ENCODE data around the gene GUCD1. TPM values are rescaled to one million over a fixed set of nuclear protein-coding genes. Genes with fewer than 3 reads are reported as not detected.

Gene GUCD1
- total and polyA plus RNA-seq, 2 of the 13 experiments (the other 11 are each of a cell fraction or from before 2014, with no cell fraction given), result 128 to 245 TPM

GRCh38 chr22:24525416-24526037, 29.4 kb downstream of the GUCD1 start (continued):
- TF ChIP-seq ZMAT5 (CRISPR knock-in tag; IDR thresholded peaks at IDR 0.05; ENCODE audit: borderline replicate concordance, low read depth) (no peak), PLRG1 (conservative IDR thresholded peaks at IDR 0.05) (no peak), TEAD2 (CRISPR knock-in tag; IDR thresholded peaks at IDR 0.05) (no peak), HOXD1 (CRISPR knock-in tag; IDR thresholded peaks at IDR 0.05) (no peak), NCOA5 (CRISPR knock-in tag; IDR thresholded peaks at IDR 0.05) (no peak), ZNF576 (CRISPR knock-in tag; IDR thresholded peaks at IDR 0.05) (no peak), TSC22D2 (CRISPR knock-in tag; IDR thresholded peaks at IDR 0.05; ENCODE audit: borderline replicate concordance) (no peak), ZBTB7B (CRISPR knock-in tag; IDR thresholded peaks at IDR 0.05) (peak; percentile 64; the same call in 1 of the 2 replicates), MTA1 (CRISPR knock-in tag; IDR thresholded peaks at IDR 0.05; ENCODE audit: borderline replicate concordance) (0 out of 2 replicates have a peak, but pooled peaks have one; percentile 20), TFAP4 (IDR thresholded peaks at IDR 0.05; ENCODE audit: borderline replicate concordance, low read depth) (peak; percentile 58; the same call in 1 of the 2 replicates), NFIC (IDR thresholded peaks at IDR 0.05; ENCODE audit: low read length) (no peak), ZNF577 (CRISPR knock-in tag; IDR thresholded peaks at IDR 0.05; ENCODE audit: borderline replicate concordance, low read depth) (no peak), ZNF724P (CRISPR knock-in tag; IDR thresholded peaks at IDR 0.05; ENCODE audit: borderline replicate concordance) (no peak), ZNF17 (CRISPR knock-in tag; IDR thresholded peaks at IDR 0.05) (no peak), ZNF816 (CRISPR knock-in tag; IDR thresholded peaks at IDR 0.05; ENCODE audit: borderline replicate concordance) (no peak), FLYWCH1 (CRISPR knock-in tag; IDR thresholded peaks at IDR 0.05) (no peak), TOE1 (CRISPR knock-in tag; IDR thresholded peaks at IDR 0.05) (no peak), SMAD1 (CRISPR knock-in tag; IDR thresholded peaks at IDR 0.05; ENCODE audit: borderline replicate concordance, low read depth) (no peak), ZNF280D (CRISPR knock-in tag; IDR thresholded peaks at IDR 0.05) (no peak), SRF (IDR thresholded peaks at IDR 0.05; ENCODE audit: low read depth, low read length) (no peak), ZNF263 (CRISPR knock-in tag; IDR thresholded peaks at IDR 0.05) (no peak), MXI1 (IDR thresholded peaks at IDR 0.05; ENCODE audit: borderline replicate concordance, low read depth, low read length) (peak; percentile 84; the same call in 2 of the 3 replicates), ZNF264 (CRISPR knock-in tag; IDR thresholded peaks at IDR 0.05) (no peak), ZBTB8A (CRISPR knock-in tag; IDR thresholded peaks at IDR 0.05; ENCODE audit: borderline replicate concordance, low read depth) (no peak), NFYB (CRISPR knock-in tag; IDR thresholded peaks at IDR 0.05) (no peak), ZNF350 (CRISPR knock-in tag; IDR thresholded peaks at IDR 0.05; ENCODE audit: borderline replicate concordance, low read depth) (peak; percentile 62; the same call in 1 of the 2 replicates), ZFP36L1 (CRISPR knock-in tag; IDR thresholded peaks at IDR 0.05) (no peak), SYNCRIP (IDR thresholded peaks at IDR 0.05; ENCODE audit: insufficient read depth, low read depth, low read length) (no peak), KLF11 (CRISPR knock-in tag; IDR thresholded peaks at IDR 0.05) (no peak)
